ENCODE data around the gene ROR1. TPM values are rescaled to one million over a fixed set of nuclear protein-coding genes. Genes with fewer than 3 reads are reported as not detected.
A peak's percentile ranks its signal among the peaks of the same experiment; 100 is the strongest.

The ROR1 gene
- total and polyA plus RNA-seq, 5 donors from 2014 or later = not detected

DNA sequence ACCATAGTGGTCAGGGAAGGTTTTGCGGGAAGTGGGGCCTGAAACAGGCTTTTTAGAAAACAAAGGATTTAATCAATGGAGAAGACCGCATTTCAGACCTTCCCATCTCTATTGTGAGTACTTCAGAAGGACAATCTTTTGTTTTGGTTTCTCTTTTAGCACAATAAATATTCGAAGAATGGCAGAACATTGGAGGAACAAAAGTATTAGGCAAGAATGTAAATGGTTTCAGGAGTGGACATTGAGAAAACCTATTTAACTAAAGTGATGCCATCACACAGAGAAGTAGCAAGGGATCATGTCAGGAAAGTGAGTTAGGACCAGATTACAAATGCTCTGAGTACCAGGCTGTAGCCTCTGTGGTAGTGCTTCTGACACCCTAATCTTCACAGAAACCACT, 402.8 kb downstream of the ROR1 start:
- H3K9me3 ChIP-seq (ENCODE audit: control insufficient read depth in 2 of 2, low read length in 2 of 2) = no peaks in the 10 kb centered on the region
- Mint-ChIP-seq H3K4me1 (no peaks in the 10 kb centered on the region), H3K36me3 (no peaks in the 10 kb centered on the region), H3K9me3 (no peaks in the 10 kb centered on the region), H3K4me3 (no peak overlapping the region), H3K27me3 (peaks cover 13% of the 10 kb centered on the region), H3K27ac (no peak overlapping the region)
- ATAC-seq (ENCODE audit: low read depth in 2 of 2) (no peak), DNase-seq (no peak)
- no peak overlapping the region for H3K4me3 ChIP-seq (ENCODE audit: low read depth, low read length)
- H3K27me3 ChIP-seq (ENCODE audit: control insufficient read depth, insufficient read depth, low read length) = no peaks in the 10 kb centered on the region
- H3K4me1 ChIP-seq (ENCODE audit: control insufficient read depth, insufficient read depth, low read length, poor library complexity, severe bottlenecking) = no peaks in the 10 kb centered on the region
- H3K36me3 ChIP-seq (ENCODE audit: control insufficient read depth, insufficient read depth, low read length) = no peaks in the 10 kb centered on the region
- H3K27ac ChIP-seq (ENCODE audit: insufficient read depth, low read length, poor library complexity, severe bottlenecking) = no peak overlapping the region

DNA sequence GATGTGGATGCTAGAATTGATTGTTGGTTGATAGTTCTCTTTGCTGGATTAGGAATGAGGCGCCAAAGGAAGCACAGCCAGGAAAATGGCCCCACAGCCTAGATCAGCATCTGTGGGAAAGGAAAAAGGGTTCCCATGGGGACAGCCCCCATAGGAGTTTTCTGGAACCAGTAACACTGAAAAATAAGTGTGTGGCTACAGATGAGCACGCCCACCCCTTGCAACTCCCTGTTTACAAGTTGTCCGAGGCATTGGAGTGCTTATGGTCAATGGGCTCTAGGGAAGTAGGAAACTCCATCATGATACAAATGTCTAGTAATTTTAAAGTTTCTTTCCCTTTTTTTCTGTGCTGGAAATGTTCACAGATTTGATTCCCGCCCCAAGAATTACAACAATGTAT, 405.8 kb downstream of the ROR1 start:
- no peak overlapping the region for H3K27ac Mint-ChIP-seq
- DNase-seq = no peak
- H3K9me3 ChIP-seq (ENCODE audit: control insufficient read depth in 2 of 2, low read length in 2 of 2) = no peaks in the 10 kb centered on the region
- H3K27me3 Mint-ChIP-seq = peaks cover 14% of the 10 kb centered on the region
- peaks cover 0 to 2% (median 0%) of the 10 kb centered on the region in 7 donors for H3K9me3 Mint-ChIP-seq
- no peak for ATAC-seq (ENCODE audit: low read depth in 2 of 2)
- no peaks in the 10 kb centered on the region for H3K36me3 Mint-ChIP-seq
- no peak overlapping the region for H3K4me3 ChIP-seq (ENCODE audit: low read depth, low read length)
- peaks cover 0 to 8% (median 0%) of the 10 kb centered on the region in 4 donors for H3K4me1 Mint-ChIP-seq
- H3K36me3 ChIP-seq (ENCODE audit: control insufficient read depth, insufficient read depth, low read length) = no peaks in the 10 kb centered on the region
- no peaks in the 10 kb centered on the region for H3K4me1 ChIP-seq (ENCODE audit: control insufficient read depth, insufficient read depth, low read length, poor library complexity, severe bottlenecking)
- no peak overlapping the region for H3K4me3 Mint-ChIP-seq
- H3K27ac ChIP-seq (ENCODE audit: insufficient read depth, low read length, poor library complexity, severe bottlenecking) = no peak overlapping the region
- no peaks in the 10 kb centered on the region for H3K27me3 ChIP-seq (ENCODE audit: control insufficient read depth, insufficient read depth, low read length)

DNA sequence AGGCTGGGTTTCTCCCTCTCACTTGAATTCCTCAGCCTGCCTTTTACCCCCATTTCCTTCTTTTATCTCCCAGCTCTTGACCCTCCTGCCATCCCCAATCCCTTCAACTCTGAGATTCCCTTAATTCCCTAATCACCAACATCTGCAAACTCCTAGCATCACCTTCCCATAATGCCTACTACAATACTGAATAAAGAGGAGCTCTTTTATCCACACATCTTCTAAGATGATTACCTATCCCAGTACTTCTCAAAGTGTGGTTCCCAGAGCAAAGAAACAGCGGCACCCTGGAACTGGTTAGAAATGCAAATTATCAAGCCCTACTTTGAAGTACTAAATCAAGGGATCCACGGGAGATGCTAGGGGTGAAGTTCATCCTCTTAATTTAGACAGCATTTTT, 408.4 kb downstream of the ROR1 start:
- peaks cover 0 to 2% (median 0%) of the 10 kb centered on the region in 7 donors for H3K9me3 Mint-ChIP-seq
- no peak overlapping the region for H3K4me3 ChIP-seq (ENCODE audit: low read depth, low read length)
- H3K36me3 Mint-ChIP-seq = no peaks in the 10 kb centered on the region
- no peak overlapping the region for H3K4me3 Mint-ChIP-seq
- peaks cover 12% of the 10 kb centered on the region for H3K27me3 Mint-ChIP-seq
- peaks cover 0 to 8% (median 0%) of the 10 kb centered on the region in 4 donors for H3K4me1 Mint-ChIP-seq
- no peak for ATAC-seq (ENCODE audit: low read depth in 2 of 2)
- H3K4me1 ChIP-seq (ENCODE audit: control insufficient read depth, insufficient read depth, low read length, poor library complexity, severe bottlenecking) = no peaks in the 10 kb centered on the region
- H3K9me3 ChIP-seq (ENCODE audit: control insufficient read depth in 2 of 2, low read length in 2 of 2) = no peaks in the 10 kb centered on the region
- no peaks in the 10 kb centered on the region for H3K36me3 ChIP-seq (ENCODE audit: control insufficient read depth, insufficient read depth, low read length)
- H3K27ac Mint-ChIP-seq = no peak overlapping the region
- DNase-seq = no peak
- H3K27ac ChIP-seq (ENCODE audit: insufficient read depth, low read length, poor library complexity, severe bottlenecking) = no peak overlapping the region
- no peaks in the 10 kb centered on the region for H3K27me3 ChIP-seq (ENCODE audit: control insufficient read depth, insufficient read depth, low read length)

DNA sequence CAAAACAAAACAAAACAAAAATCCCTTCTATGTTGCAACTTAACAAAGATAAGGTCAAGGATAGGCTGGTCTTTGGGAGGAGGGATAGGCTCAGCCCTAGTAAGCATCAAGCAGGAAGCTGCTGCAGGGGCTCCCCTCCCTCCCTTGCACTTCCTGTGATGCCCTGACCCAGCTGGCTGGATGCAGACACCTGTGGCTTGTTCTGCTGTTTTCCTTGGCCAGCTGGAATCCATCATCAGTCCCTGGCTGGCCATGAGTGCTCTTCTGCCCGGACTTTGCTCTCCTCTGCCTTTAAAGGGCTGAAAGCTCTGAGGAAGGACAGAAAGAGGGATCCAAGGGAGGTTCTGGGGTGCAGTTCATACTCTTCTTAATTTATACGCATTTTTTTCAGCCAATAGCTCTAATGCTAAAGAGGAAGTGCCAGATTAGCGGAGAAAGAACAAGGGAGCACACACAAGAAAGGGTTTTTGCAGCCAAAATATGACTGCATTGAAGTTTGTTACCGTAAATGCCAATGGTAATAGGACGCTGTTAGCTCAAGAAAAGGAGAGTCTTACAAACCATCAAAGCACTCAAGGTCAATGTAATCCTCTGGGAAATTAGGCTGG, 409.7 kb downstream of the ROR1 start:
- ATAC-seq (ENCODE audit: low read depth in 2 of 2) = no peak
- no peaks in the 10 kb centered on the region for H3K9me3 ChIP-seq (ENCODE audit: control insufficient read depth in 2 of 2, low read length in 2 of 2)
- peak overlapping the region in 1 of 3 donors; percentile 51 for H3K27ac Mint-ChIP-seq

DNA sequence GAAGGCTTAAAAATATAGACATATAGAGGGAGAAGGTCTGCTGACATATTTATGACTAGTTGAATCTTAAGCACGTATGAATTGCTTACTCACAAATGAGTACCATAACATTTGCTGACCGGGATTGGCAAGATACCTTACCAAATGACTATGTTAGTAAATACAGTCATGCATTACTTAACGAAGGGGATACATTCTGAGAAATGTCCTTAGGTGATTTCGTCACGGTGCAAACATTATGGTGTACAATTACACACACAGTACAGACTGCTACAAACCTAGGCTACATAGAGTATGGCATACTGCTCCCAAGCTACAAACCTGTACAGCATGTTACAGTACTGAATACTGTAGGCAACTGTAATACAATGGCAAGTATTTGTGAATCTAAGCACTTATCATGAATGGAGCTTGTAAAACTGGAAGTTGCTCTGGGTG, 410.2 kb downstream of the ROR1 start:
- no peak overlapping the region for H3K27ac ChIP-seq (ENCODE audit: insufficient read depth, low read length, poor library complexity, severe bottlenecking)
- DNase-seq (no peak), ATAC-seq (ENCODE audit: low read depth in 2 of 2) (no peak)
- no peaks in the 10 kb centered on the region for H3K36me3 ChIP-seq (ENCODE audit: control insufficient read depth, insufficient read depth, low read length)
- no peak overlapping the region for H3K4me3 Mint-ChIP-seq
- no peaks in the 10 kb centered on the region for H3K9me3 ChIP-seq (ENCODE audit: control insufficient read depth in 2 of 2, low read length in 2 of 2)
- H3K36me3 Mint-ChIP-seq = no peaks in the 10 kb centered on the region
- H3K4me1 ChIP-seq (ENCODE audit: control insufficient read depth, insufficient read depth, low read length, poor library complexity, severe bottlenecking) = no peaks in the 10 kb centered on the region
- peak overlapping the region in 1 of 3 donors; percentile 23 for H3K27ac Mint-ChIP-seq
- H3K9me3 Mint-ChIP-seq = peaks cover 0 to 2% (median 0%) of the 10 kb centered on the region in 7 donors
- no peaks in the 10 kb centered on the region for H3K27me3 ChIP-seq (ENCODE audit: control insufficient read depth, insufficient read depth, low read length)
- H3K27me3 Mint-ChIP-seq = peaks cover 12% of the 10 kb centered on the region
- peaks cover 0 to 8% (median 0%) of the 10 kb centered on the region in 4 donors for H3K4me1 Mint-ChIP-seq
- H3K4me3 ChIP-seq (ENCODE audit: low read depth, low read length) = no peak overlapping the region

More for the DNA sequence above, 409.7 kb downstream of the ROR1 start:
- Histone ChIP-seq H3K27ac (ENCODE audit: insufficient read depth, low read length, poor library complexity, severe bottlenecking) (no peak overlapping the region), H3K4me1 (ENCODE audit: control insufficient read depth, insufficient read depth, low read length, poor library complexity, severe bottlenecking) (no peaks in the 10 kb centered on the region), H3K36me3 (ENCODE audit: control insufficient read depth, insufficient read depth, low read length) (no peaks in the 10 kb centered on the region), H3K4me3 (ENCODE audit: low read depth, low read length) (no peak overlapping the region), H3K27me3 (ENCODE audit: control insufficient read depth, insufficient read depth, low read length) (no peaks in the 10 kb centered on the region)
- no peak overlapping the region for H3K4me3 Mint-ChIP-seq
- peaks cover 0 to 8% (median 0%) of the 10 kb centered on the region in 4 donors for H3K4me1 Mint-ChIP-seq
- DNase-seq = peak in 1 of 3 donors; percentile 6
- H3K36me3 Mint-ChIP-seq = no peaks in the 10 kb centered on the region
- peaks cover 12% of the 10 kb centered on the region for H3K27me3 Mint-ChIP-seq
- peaks cover 0 to 2% (median 0%) of the 10 kb centered on the region in 7 donors for H3K9me3 Mint-ChIP-seq

DNA sequence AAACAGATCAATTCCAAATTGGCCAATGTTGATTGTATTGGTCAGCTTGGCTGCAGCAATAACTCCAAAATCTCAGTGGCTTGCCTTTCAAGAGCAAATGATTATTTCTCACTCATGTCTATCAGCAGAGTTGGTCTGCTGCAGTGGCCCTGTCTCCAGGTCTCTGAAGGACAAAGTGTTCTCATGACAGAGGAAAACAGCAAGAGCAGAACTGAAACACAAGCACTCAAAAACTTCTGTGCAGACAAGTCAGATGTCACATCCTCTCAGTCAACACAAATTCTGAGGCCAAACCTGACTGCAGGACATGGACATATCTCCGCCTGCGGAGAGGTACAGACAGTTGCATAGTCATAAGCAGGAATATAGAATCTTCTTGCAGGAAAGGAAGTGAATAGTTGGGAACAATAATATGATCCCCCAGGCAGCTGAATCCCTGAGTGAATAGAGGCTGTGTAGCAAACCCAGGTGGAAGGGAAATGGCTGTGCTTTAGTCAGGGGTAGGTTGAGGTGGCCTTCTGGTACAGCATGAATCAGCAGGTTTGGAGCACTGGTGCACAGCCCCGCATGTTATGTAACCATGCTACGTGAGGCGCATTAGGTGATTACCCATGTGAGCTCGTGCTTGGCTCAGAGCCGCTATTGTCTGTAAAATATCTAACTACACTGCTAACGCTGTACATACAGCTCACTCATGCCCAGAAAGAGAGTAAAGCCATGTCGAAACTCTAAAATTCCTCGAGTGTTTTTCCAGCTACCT, 412.5 kb downstream of the ROR1 start:
- Histone ChIP-seq H3K27me3 (ENCODE audit: control insufficient read depth, insufficient read depth, low read length) (no peaks in the 10 kb centered on the region), H3K36me3 (ENCODE audit: control insufficient read depth, insufficient read depth, low read length) (no peaks in the 10 kb centered on the region), H3K27ac (ENCODE audit: insufficient read depth, low read length, poor library complexity, severe bottlenecking) (no peak overlapping the region), H3K4me1 (ENCODE audit: control insufficient read depth, insufficient read depth, low read length, poor library complexity, severe bottlenecking) (no peaks in the 10 kb centered on the region), H3K9me3 (ENCODE audit: control insufficient read depth in 2 of 2, low read length in 2 of 2) (no peaks in the 10 kb centered on the region), H3K4me3 (ENCODE audit: low read depth, low read length) (no peak overlapping the region)
- H3K4me3 Mint-ChIP-seq = no peak overlapping the region
- H3K27me3 Mint-ChIP-seq = peaks cover 8% of the 10 kb centered on the region
- H3K4me1 Mint-ChIP-seq = peaks cover 0 to 8% (median 0%) of the 10 kb centered on the region in 4 donors
- ATAC-seq (ENCODE audit: low read depth in 2 of 2) (no peak), DNase-seq (no peak)
- H3K9me3 Mint-ChIP-seq = peaks cover 0 to 2% (median 0%) of the 10 kb centered on the region in 7 donors
- H3K36me3 Mint-ChIP-seq = no peaks in the 10 kb centered on the region
- no peak overlapping the region for H3K27ac Mint-ChIP-seq

DNA sequence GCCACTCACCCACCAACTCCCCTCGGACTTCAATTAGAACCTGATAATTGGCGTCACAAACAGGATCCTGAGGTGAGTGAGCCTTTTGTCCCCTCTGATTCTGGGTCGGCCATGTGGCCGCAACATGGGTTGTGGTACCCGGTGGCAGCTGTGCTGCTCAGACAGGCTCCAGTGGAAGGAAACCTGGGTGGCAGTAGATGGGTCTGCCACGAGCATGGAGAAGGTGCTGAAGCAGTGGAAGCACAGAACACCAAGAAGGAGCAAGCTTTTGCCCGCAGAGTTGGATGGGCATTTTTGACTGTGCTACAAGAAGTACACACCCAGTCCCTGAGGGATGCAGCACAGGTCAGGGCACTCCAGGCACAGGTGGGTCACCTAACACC, 413.1 kb downstream of the ROR1 start:
- H3K27ac Mint-ChIP-seq = no peak overlapping the region
- H3K4me3 ChIP-seq (ENCODE audit: low read depth, low read length) = no peak overlapping the region
- ATAC-seq (ENCODE audit: low read depth in 2 of 2) (no peak), DNase-seq (no peak)
- H3K4me1 ChIP-seq (ENCODE audit: control insufficient read depth, insufficient read depth, low read length, poor library complexity, severe bottlenecking) = no peaks in the 10 kb centered on the region
- H3K27ac ChIP-seq (ENCODE audit: insufficient read depth, low read length, poor library complexity, severe bottlenecking) = no peak overlapping the region
- H3K27me3 ChIP-seq (ENCODE audit: control insufficient read depth, insufficient read depth, low read length) = no peaks in the 10 kb centered on the region
- H3K36me3 Mint-ChIP-seq = no peaks in the 10 kb centered on the region
- H3K9me3 ChIP-seq (ENCODE audit: control insufficient read depth in 2 of 2, low read length in 2 of 2) = no peaks in the 10 kb centered on the region
- H3K9me3 Mint-ChIP-seq = peaks cover 0 to 2% (median 0%) of the 10 kb centered on the region in 7 donors
- H3K36me3 ChIP-seq (ENCODE audit: control insufficient read depth, insufficient read depth, low read length) = no peaks in the 10 kb centered on the region
- H3K27me3 Mint-ChIP-seq = peaks cover 8% of the 10 kb centered on the region
- no peak overlapping the region for H3K4me3 Mint-ChIP-seq
- H3K4me1 Mint-ChIP-seq = peaks cover 0 to 8% (median 0%) of the 10 kb centered on the region in 4 donors

Measured in CD4-positive, CD25-positive, alpha-beta regulatory T cell (primary cell).